WTC11 (cell line): ENCODE measurements around the gene C18orf32. TPM values are rescaled to one million over a fixed set of nuclear protein-coding genes. Genes with fewer than 3 reads are reported as not detected.

Experiments
- ATAC-seq: fragments of 200-7000 bp; cut with Tn5 transposase; 2 replicates; pipeline ENCODE4 v1.10.0; 2021; ENCODE audit warnings: mild to moderate bottlenecking, moderate library complexity
- CTCF ChIA-PET: fragments of 300-600 bp; sonication (Branson Sonifier 250); formaldehyde crosslinking; loops from one replicate; lab custom pipeline; 2021; ENCODE audit warnings: antibody characterized with exemption; lab: Charles Lee
- POLR2A ChIA-PET: fragments of 350-600 bp; sonication (Branson Sonifier 250); formaldehyde crosslinking; loops from one replicate; lab custom pipeline; 2021; ENCODE audit warnings: antibody characterized with exemption; lab: Charles Lee
- DNase-seq: peaks from one replicate; pipeline ENCODE4 v3.0.0; 2021; ENCODE audit warnings: low spot score
- H3K27ac Mint-ChIP-seq: 2 replicates; pipeline ENCODE4 v1.8.0; 2021; ENCODE audit warnings: mixed read lengths
- H3K27me3 Mint-ChIP-seq: 2 replicates; pipeline ENCODE4 v1.8.0; 2021; ENCODE audit warnings: low read depth, mild to moderate bottlenecking, moderate library complexity, mixed read lengths
- H3K36me3 Mint-ChIP-seq: 2 replicates; pipeline ENCODE4 v1.8.0; 2021; ENCODE audit warnings: mixed read lengths
- H3K4me1 Mint-ChIP-seq: 2 replicates; pipeline ENCODE4 v1.8.0; 2022; ENCODE audit warnings: mixed read lengths
- H3K4me3 Mint-ChIP-seq: 2 replicates; pipeline ENCODE4 v1.8.0; 2021; ENCODE audit warnings: mild to moderate bottlenecking, moderate library complexity, mixed read lengths
- H3K9me3 Mint-ChIP-seq: 2 replicates; pipeline ENCODE4 v1.8.0; 2021; ENCODE audit warnings: mixed read lengths
- AFF4 ChIP-seq: sonication (generic); formaldehyde crosslinking; IDR thresholded peaks from 2 replicates; pipeline ENCODE4 v1.8.1; 2023; ENCODE audit warnings: mild to moderate bottlenecking, missing genetic modification reagents, borderline replicate concordance
- AR ChIP-seq: fragments of 250-450 bp; sonication (Bioruptor Pico); IDR thresholded peaks from 2 replicates; pipeline ENCODE4 v1.9.0; 2021; ENCODE audit warnings: mild to moderate bottlenecking
- CDX4 ChIP-seq: fragments of 250-450 bp; sonication (Bioruptor Pico); IDR thresholded peaks from 2 replicates; pipeline ENCODE4 v1.9.0; 2021; ENCODE audit warnings: moderate library complexity, mild to moderate bottlenecking, inconsistent platforms, borderline replicate concordance
- E2F5 ChIP-seq: sonication (generic); formaldehyde crosslinking; IDR thresholded peaks from 2 replicates; pipeline ENCODE4 v1.8.1; 2022; ENCODE audit warnings: mild to moderate bottlenecking, moderate library complexity, missing genetic modification reagents
- ELF4 ChIP-seq: sonication (generic); formaldehyde crosslinking; IDR thresholded peaks from 2 replicates; pipeline ENCODE4 v1.8.1; 2022; ENCODE audit warnings: low read depth, mild to moderate bottlenecking, moderate library complexity, missing genetic modification reagents
- EMX1 ChIP-seq: fragments of 250-450 bp; sonication (Bioruptor Pico); IDR thresholded peaks from 2 replicates; pipeline ENCODE4 v1.8.0; 2021; ENCODE audit warnings: mild to moderate bottlenecking
- FOXP1 ChIP-seq: sonication (generic); formaldehyde crosslinking; IDR thresholded peaks from 2 replicates; pipeline ENCODE4 v1.8.0; 2022; ENCODE audit warnings: missing genetic modification reagents, mild to moderate bottlenecking, moderate library complexity, borderline replicate concordance
- FOXP4 ChIP-seq: sonication (generic); formaldehyde crosslinking; IDR thresholded peaks from 2 replicates; pipeline ENCODE4 v1.8.0; 2022; ENCODE audit warnings: mild to moderate bottlenecking, missing genetic modification reagents
- JAZF1 ChIP-seq: fragments of 250-450 bp; sonication (Bioruptor Pico); IDR thresholded peaks from 2 replicates; pipeline ENCODE4 v1.9.0; 2021; ENCODE audit warnings: moderate library complexity, mild to moderate bottlenecking, inconsistent platforms
- KAT7 ChIP-seq: sonication (generic); formaldehyde crosslinking; IDR thresholded peaks from 2 replicates; pipeline ENCODE4 v1.8.1; 2023; ENCODE audit warnings: missing genetic modification reagents, mild to moderate bottlenecking, borderline replicate concordance
- NFE2L1 ChIP-seq: sonication (generic); formaldehyde crosslinking; IDR thresholded peaks from 2 replicates; pipeline ENCODE4 v1.8.1; 2023; ENCODE audit warnings: missing genetic modification reagents
- NR1H2 ChIP-seq: sonication (generic); formaldehyde crosslinking; IDR thresholded peaks from 2 replicates; pipeline ENCODE4 v1.9.0; 2021; ENCODE audit warnings: mild to moderate bottlenecking, moderate library complexity, missing genetic modification reagents
- NR2C2 ChIP-seq: sonication (generic); formaldehyde crosslinking; IDR thresholded peaks from 2 replicates; pipeline ENCODE4 v1.8.0; 2022; ENCODE audit warnings: mild to moderate bottlenecking, missing genetic modification reagents
- RORB ChIP-seq: fragments of 250-450 bp; sonication (Bioruptor Pico); IDR thresholded peaks from 2 replicates; pipeline ENCODE4 v1.9.0; 2021; ENCODE audit warnings: mild to moderate bottlenecking
- SOX15 ChIP-seq: fragments of 250-450 bp; sonication (Bioruptor Pico); IDR thresholded peaks from 2 replicates; pipeline ENCODE4 v1.9.0; 2021; ENCODE audit warnings: mild to moderate bottlenecking
- TCF7 ChIP-seq: sonication (generic); formaldehyde crosslinking; IDR thresholded peaks from 2 replicates; pipeline ENCODE4 v1.8.0; 2022; ENCODE audit warnings: mild to moderate bottlenecking, low read depth, missing genetic modification reagents, moderate library complexity
- ZMAT4 ChIP-seq: fragments of 250-450 bp; sonication (Bioruptor Pico); IDR thresholded peaks from 2 replicates; pipeline ENCODE4 v1.9.0; 2021; ENCODE audit warnings: mild to moderate bottlenecking
- ZNF121 ChIP-seq: sonication (generic); formaldehyde crosslinking; IDR thresholded peaks from 2 replicates; pipeline ENCODE4 v1.8.0; 2023; ENCODE audit warnings: missing genetic modification reagents
- ZNF138 ChIP-seq: sonication (generic); formaldehyde crosslinking; conservative IDR thresholded peaks from 2 replicates; pipeline ENCODE4 v1.8.1; 2022; ENCODE audit warnings: mild to moderate bottlenecking, moderate library complexity, missing genetic modification reagents
- ZNF263 ChIP-seq: sonication (generic); formaldehyde crosslinking; IDR thresholded peaks from 2 replicates; pipeline ENCODE4 v1.8.1; 2022; ENCODE audit warnings: low read depth, mild to moderate bottlenecking, moderate library complexity, missing genetic modification reagents
- ZNF396 ChIP-seq: fragments of 250-450 bp; sonication (Bioruptor Pico); IDR thresholded peaks from 2 replicates; pipeline ENCODE4 v1.8.0; 2021; ENCODE audit warnings: mild to moderate bottlenecking, moderate library complexity, borderline replicate concordance
- ZNF416 ChIP-seq: fragments of 250-450 bp; sonication (Bioruptor Pico); IDR thresholded peaks from 2 replicates; pipeline ENCODE4 v1.9.0; 2021; ENCODE audit warnings: mild to moderate bottlenecking, inconsistent platforms
- ZSCAN18 ChIP-seq: fragments of 250-450 bp; sonication (Bioruptor Pico); IDR thresholded peaks from 2 replicates; pipeline ENCODE4 v2.1.2; 2022; ENCODE audit warnings: mild to moderate bottlenecking, moderate library complexity
- total RNA-seq: library from RNA; stranded (reverse); gene quantifications from 3 replicates; pipeline ENCODE4 v1.2.3, GENCODE V29; 2021

The C18orf32 gene
- total RNA-seq, 1 experiment from 2014 or later = 32.1 TPM

- TF ChIP-seq AFF4 (CRISPR knock-in tag) = no peak
- TF ChIP-seq ZNF396 (CRISPR knock-in tag) = no peak
- TF ChIP-seq CDX4 = no peak
- no peak for TF ChIP-seq RORB (CRISPR knock-in tag)
These were observed 40.6 kb downstream of the C18orf32 start (continued) for GRCh38 chr18:49446481-49446880.

GRCh38 chr18:49444581-49444980, 42.5 kb downstream of the C18orf32 start:
- peaks cover 19% of the 10 kb centered on the region for H3K36me3 Mint-ChIP-seq
- ChIA-PET CTCF (interaction anchor here (1.1 kb wide), 1 partner anchor 403 kb away, joined by 4 read pairs; no protein-coding TSS in a partner anchor), POLR2A (no interaction called here)
- no peak overlapping the region for H3K27ac Mint-ChIP-seq
- TF ChIP-seq ZMAT4 (CRISPR knock-in tag) (no peak), EMX1 (no peak)
- no peaks in the 10 kb centered on the region; the same call in 1 of the 2 replicates for H3K27me3 Mint-ChIP-seq
- no peak for DNase-seq
- H3K4me1 Mint-ChIP-seq = peaks cover 2% of the 10 kb centered on the region
- H3K4me3 Mint-ChIP-seq = no peak overlapping the region
- H3K9me3 Mint-ChIP-seq = peaks cover 15% of the 10 kb centered on the region
- no peak for ATAC-seq

GRCh38 chr18:49443837-49444236, 43.2 kb downstream of the C18orf32 start:
- Mint-ChIP-seq H3K27me3 (no peaks in the 10 kb centered on the region; the same call in 1 of the 2 replicates), H3K4me1 (peaks cover 2% of the 10 kb centered on the region), H3K27ac (no peak overlapping the region), H3K36me3 (peaks cover 12% of the 10 kb centered on the region), H3K4me3 (no peak overlapping the region), H3K9me3 (peaks cover 8% of the 10 kb centered on the region)
- POLR2A ChIA-PET = no interaction called here
- DNase-seq = no peak
- ATAC-seq = no peak
- CTCF ChIA-PET = interaction anchor here (1.1 kb wide), 1 partner anchor 402 kb away, joined by 4 read pairs; no protein-coding TSS in a partner anchor
- TF ChIP-seq AR (CRISPR knock-in tag) (no peak), TCF7 (CRISPR knock-in tag) (no peak), NR1H2 (CRISPR knock-in tag) (no peak), FOXP4 (no peak), KAT7 (CRISPR knock-in tag) (no peak), JAZF1 (CRISPR knock-in tag) (no peak), E2F5 (CRISPR knock-in tag) (no peak), ZNF263 (CRISPR knock-in tag) (no peak), ELF4 (no peak), ZNF138 (CRISPR knock-in tag) (no peak), ZNF416 (CRISPR knock-in tag) (no peak), SOX15 (CRISPR knock-in tag) (no peak), ZSCAN18 (CRISPR knock-in tag) (no peak), FOXP1 (CRISPR knock-in tag) (no peak), ZNF121 (no peak), NFE2L1 (no peak), NR2C2 (CRISPR knock-in tag) (no peak)
- TF ChIP-seq, all 79 proteins: peak for 0
